ENCODE data around the gene MAP3K2.
"Not testable (repeated sequence)": the region's sequence is repeated elsewhere in the genome, so short reads cannot be mapped to it uniquely, and the experiment has no call there.

MAP3K2 gene

GRCh38 chr2:127421116-127421800 lies 33.5 kb upstream of the MAP3K2 start:
- no peak for DNase-seq (ENCODE audit: low read depth)

GRCh38 chr2:127420039-127420864 lies 32.5 kb upstream of the MAP3K2 start:
- DNase-seq (ENCODE audit: low read depth) = no peak

- DNase-seq (ENCODE audit: low read depth) = no peak
Observed at GRCh38 chr2:127419448-127420038, 31.8 kb upstream of the MAP3K2 start.

DNA sequence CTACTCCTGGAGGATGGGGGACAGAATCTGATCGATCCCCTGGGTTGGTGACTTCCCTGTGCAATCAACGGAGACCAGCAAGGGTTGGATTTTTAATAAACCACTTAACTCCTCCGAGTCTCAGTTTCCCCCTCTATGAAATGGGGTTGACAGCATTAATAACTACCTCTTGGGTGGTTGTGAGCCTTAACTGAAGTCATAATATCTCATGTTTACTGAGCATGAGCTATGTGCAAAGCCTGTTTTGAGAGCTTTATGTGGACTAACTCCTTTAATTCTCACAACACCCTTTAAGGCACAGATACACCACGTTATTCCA lies 31.3 kb upstream of the MAP3K2 start:
- no peak for DNase-seq (ENCODE audit: low read depth)

GRCh38 chr2:127418300-127419111 lies 30.7 kb upstream of the MAP3K2 start, which contains the start of gene PROC:
PROC (plus strand) TSS chr2:127418427; CDS start chr2:127419943, 1,516 bp downstream.
- no peak for DNase-seq (ENCODE audit: low read depth)

DNA sequence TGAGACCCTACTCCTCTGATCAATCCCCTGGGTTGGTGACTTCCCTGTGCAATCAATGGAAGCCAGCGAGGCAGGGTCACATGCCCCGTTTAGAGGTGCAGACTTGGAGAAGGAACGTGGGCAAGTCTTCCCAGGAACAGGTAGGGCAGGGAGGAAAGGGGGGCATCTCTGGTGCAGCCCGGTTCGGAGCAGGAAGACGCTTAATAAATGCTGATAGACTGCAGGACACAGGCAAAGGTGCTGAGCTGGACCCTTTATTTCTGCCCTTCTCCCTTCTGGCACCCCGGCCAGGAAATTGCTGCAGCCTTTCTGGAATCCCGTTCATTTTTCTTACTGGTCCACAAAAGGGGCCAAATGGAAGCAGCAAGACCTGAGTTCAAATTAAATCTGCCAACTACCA lies 29.6 kb upstream of the MAP3K2 start:
- no peak for DNase-seq (ENCODE audit: low read depth)

DNA sequence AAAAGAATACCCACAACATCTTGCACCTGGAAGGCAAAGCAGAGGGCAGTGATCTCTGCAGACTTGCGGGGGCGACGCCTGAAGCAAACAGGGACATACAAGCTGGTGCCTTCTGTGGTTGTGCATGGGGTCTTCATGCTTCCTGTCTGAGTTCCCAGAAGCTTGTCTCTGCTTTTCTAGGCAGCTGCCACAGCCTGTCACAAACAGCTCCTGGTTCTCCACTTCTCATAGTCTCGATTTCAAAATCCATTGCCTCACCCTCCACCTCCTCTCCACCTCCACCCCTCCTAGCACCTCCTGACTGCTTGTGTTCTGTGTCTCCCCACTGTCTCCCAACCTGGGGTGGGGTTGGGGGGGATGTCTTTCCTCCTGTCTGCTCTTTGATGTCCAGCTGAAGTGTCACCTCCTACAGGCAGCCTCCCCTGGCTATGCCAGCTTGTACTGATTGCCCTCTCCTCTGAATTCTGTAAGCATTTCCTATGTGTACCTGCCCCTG lies 28.8 kb upstream of the MAP3K2 start:
- no peak for DNase-seq (ENCODE audit: low read depth)

- DNase-seq (ENCODE audit: low read depth) = peak; percentile 61
Observed at GRCh38 chr2:127415593-127416505, 28.1 kb upstream of the MAP3K2 start.

GRCh38 chr2:127414638-127415592 lies 27.1 kb upstream of the MAP3K2 start:
- no peak for DNase-seq (ENCODE audit: low read depth)

GRCh38 chr2:127413782-127414637 lies 26.2 kb upstream of the MAP3K2 start:
- DNase-seq (ENCODE audit: low read depth) = no peak

DNA sequence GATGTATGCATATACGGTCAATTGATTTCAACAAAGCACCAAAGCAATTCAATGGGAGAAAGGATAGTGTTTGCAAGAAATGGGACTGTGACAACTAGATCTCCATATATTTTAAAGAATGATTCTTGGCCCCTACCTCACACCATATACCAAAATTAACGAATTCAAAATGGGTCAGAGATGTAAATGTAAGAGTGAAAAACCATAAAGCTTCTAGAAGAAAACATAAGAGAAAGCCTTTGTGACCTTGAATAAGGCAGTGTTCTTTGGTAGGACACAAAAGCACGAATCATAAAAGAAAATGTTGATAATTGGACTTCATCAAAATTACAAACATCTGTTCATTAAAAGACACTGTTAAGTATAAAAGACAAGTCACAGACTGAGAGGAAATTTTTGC lies 25.4 kb upstream of the MAP3K2 start:
- no peak for DNase-seq (ENCODE audit: low read depth)

DNA sequence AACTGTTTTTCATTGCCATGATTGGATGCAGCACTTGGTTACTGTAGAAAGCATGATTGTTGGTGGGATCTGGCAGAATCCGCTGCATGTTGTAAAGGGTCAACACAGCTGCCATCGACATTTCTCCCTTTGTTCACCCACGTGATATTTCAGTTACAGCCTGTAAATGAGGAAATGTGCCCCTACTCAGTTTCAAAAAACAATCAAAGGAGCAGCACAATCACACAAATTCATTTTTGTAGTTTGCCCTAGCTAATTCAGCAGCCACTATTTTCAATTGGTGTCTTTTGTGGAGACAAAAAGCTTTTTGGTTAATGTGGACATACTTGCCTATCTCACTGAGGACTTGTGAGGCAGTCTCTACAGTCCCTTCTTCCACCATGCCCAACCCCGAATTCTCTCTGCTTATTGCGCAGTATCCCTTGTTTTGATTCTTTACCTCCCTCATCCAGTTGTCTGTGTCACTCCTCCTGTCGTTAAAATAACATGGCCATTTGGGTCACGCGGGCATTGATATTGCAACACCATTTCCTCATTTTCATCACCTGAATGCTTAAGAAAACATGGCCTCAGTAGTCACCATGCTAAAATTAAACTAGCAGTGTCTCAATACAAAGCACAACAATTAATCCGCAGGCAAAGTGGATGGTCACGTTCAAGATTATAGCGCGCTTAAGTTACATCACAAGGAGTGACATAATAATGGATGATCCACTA lies 24.0 kb upstream of the MAP3K2 start:
- no peak for DNase-seq (ENCODE audit: low read depth)

DNA sequence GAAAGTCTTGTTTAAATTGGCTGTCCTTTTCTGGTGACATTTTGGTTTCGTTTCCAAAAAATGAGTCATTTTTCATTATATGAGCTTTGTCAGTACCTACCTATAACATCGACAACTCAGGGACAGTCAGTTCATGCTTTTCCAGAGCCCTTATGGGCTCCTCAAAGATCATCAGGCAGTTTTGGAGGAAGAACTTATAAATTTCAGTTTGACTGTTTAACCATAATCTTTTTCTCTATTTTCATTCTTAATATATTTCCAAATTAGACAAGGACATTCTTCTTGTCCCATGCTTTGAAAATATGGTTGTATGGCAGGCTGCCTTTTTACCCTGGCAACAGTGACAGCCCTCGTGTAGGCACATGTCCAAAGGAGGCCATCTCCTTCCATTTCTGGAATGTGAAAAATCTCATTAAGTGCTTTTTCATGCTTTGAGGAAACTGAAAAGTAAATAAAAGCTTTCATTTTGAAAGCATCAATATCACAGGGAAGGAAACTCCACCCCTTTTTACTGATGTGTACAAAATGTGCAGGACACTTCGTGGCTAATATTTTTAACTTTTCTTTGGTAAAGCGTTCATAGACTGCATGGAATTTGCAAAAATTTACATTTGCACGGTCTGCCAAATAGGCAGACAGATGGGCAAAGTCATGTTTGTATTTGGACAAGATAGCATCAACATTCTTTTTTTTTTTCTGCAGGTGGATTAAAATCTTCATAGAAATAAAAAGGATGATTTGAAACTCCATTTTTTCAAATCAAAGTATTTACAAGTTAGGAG lies 23.3 kb upstream of the MAP3K2 start:
- DNase-seq (ENCODE audit: low read depth) = no peak

DNA sequence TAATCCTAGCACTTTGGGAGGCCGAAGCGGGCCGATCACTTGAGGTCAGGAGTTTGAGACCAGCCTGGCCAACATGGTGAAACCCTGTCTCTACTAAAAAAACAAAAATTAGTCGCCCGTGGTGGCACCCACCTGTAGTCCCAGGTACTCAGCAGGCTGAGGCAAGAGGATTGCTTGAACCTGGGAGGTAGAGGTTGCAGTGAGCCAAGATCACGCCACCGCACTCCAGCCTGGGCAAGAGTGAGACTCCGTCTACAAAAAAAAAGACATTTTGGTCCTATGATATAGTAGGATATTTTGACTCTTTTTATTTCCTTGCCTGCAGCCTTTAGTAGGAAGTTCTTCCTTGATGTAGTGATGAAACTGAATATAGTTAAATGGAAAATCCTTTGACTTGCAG lies 21.9 kb upstream of the MAP3K2 start:
- DNase-seq (ENCODE audit: low read depth) = not testable (repeated sequence)

DNA sequence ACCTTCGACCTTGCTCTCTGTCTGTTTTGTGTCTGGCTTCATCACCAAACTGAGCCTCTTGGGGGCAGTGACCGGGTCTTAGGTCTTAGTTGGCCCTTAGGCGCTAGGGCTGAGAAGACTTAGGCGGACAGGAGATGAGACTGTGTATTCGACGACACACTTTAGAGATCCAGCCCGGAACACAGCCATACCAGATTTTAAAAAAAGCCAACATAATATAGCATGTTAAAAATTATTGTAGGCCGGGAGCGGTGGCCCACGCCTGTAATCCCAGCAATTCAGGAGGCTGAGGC lies 21.0 kb upstream of the MAP3K2 start:
- DNase-seq (ENCODE audit: low read depth) = no peak

GRCh38 chr2:127408004-127408806 lies 20.4 kb upstream of the MAP3K2 start:
- DNase-seq (ENCODE audit: low read depth) = peak; percentile 78

DNA sequence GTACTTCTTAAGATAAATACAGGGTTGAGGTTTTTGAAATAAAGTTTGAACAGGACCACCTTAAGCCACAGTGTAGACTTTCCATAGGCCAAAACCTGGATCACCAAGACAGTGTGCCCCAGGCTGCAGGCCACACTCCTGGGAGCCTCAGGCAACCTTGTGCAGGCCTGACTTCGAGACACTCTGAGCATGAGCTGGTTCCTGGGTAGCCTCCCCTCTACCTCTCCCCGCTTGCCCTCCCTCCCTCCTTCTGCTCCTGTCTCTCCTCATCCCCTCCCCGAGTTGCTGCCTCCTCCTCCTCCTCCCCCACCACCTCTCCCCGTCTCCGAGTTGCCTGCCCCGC lies 19.9 kb upstream of the MAP3K2 start:
- DNase-seq (ENCODE audit: low read depth) = no peak

Measured in stimulated activated CD8-positive, alpha-beta memory T cell treated with anti-CD3 and anti-CD28 coated beads, Interleukin-12 subunit alpha, Interleukin-12 subunit beta, amount 100 ng/mL, for 1 hour (primary cell).